NOMO-1 (cell line): ENCODE results near the gene RHEX.
"Not testable (repeated sequence)": the region's sequence is repeated elsewhere in the genome, so short reads cannot be mapped to it uniquely, and the experiment has no call there.

Source experiments
- DNase-seq, 2 experiments: peaks; one replicate each; lab custom pipeline; 2025; ENCODE audit not compliant: unreplicated experiment in 2 of 2; lab: John Stamatoyannopoulos, UW

Gene RHEX

GRCh38 chr1:206058289-206058926 lies 5.4 kb downstream of the RHEX start:
- not testable (repeated sequence) for DNase-seq

GRCh38 chr1:206058927-206059292 lies 5.9 kb downstream of the RHEX start:
- DNase-seq: no peak

- DNase-seq: no peak
These were observed 6.5 kb downstream of the RHEX start for GRCh38 chr1:206059355-206059915.

- no peak for DNase-seq
These were observed 7.9 kb downstream of the RHEX start for GRCh38 chr1:206060844-206061243.

- DNase-seq: no peak
These were observed 9.5 kb downstream of the RHEX start for GRCh38 chr1:206062464-206062863.

GRCh38 chr1:206064001-206064400 lies 11.0 kb downstream of the RHEX start:
- not testable (repeated sequence) for DNase-seq

- DNase-seq: not testable (repeated sequence)
These were observed 11.5 kb downstream of the RHEX start for GRCh38 chr1:206064501-206064900.

- DNase-seq: peak in 1 of 2 experiments; percentile 9
These were observed 12.7 kb downstream of the RHEX start for GRCh38 chr1:206065547-206066145.

GRCh38 chr1:206066479-206067171 lies 13.7 kb downstream of the RHEX start:
- DNase-seq: peak; percentile 55 to 72

GRCh38 chr1:206067486-206068227 lies 14.7 kb downstream of the RHEX start:
- peak in 1 of 2 experiments; percentile 44 for DNase-seq

GRCh38 chr1:206068314-206068713 lies 15.3 kb downstream of the RHEX start:
- peak; percentile 30 to 38 for DNase-seq

- DNase-seq: no peak
These were observed 17.8 kb downstream of the RHEX start for GRCh38 chr1:206070627-206071304.

- DNase-seq: peak; percentile 43 to 67
These were observed 21.9 kb downstream of the RHEX start for GRCh38 chr1:206074839-206075238.

GRCh38 chr1:206075786-206076755 lies 23.1 kb downstream of the RHEX start:
- DNase-seq: no peak

GRCh38 chr1:206079135-206079534 lies 26.2 kb downstream of the RHEX start:
- DNase-seq: peak; percentile 25 to 89

- DNase-seq: no peak
These were observed 27.2 kb downstream of the RHEX start for GRCh38 chr1:206080026-206080820.

- DNase-seq: peak in 1 of 2 experiments; percentile 77
These were observed 28.9 kb downstream of the RHEX start for GRCh38 chr1:206081856-206082255.
